Inflammatory macrophage treated with lipopolysaccharide for 4 hours (primary cell): ENCODE data around the gene SLC25A17.
"Not testable (repeated sequence)": the region's sequence is repeated elsewhere in the genome, so short reads cannot be mapped to it uniquely, and the experiment has no call there.

Experiments
- DNase-seq: peaks from one replicate; pipeline ENCODE4 v3.0.0-alpha.2; 2020

Gene SLC25A17

DNA sequence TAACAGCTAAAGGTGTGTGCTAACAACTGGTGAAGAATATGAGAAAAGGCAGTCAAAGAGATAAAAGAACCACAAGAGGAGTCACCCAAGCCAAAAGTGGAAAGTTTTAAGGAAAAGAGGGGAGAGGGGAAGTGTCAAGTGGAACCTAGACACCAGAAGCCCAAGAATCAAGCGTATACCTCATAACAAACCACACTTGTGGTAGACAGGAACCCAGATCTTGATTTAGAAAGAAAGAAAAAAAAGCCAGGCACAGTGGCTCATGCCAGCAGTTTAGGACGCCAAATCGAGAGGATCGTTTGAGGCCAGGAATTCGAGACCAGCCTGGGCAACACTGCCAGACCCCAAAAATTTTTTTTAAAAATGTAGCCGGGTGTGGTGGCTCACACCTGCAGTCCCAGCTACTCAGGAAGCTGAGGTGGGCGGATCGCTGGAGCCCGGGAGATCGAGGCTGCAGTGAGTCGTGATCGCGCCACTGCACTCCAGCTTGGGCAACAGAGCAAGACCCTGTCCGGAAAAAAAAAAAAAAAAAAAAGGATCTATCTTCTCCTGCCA lies 877 bp downstream of the SLC25A17 start:
- DNase-seq = peak; percentile 3

DNA sequence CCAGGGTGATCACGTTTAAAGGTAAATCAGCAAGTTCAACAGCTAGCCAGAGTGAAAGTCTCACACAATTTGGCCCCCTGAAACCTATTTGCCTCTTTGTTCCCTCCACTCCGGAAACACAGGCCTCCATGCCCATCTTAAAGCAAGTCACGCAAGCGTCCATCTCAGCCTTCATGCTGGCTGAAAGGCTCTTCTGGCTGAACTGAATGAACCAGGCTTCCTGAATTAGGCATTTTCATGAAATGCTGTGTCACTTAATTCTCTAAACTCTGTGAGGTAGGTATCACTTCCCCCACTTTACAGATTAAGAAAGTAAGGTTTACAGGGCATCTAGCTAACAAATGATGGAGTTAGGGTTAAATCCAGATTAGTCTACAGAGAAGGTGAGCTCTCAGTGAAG lies 1.4 kb downstream of the SLC25A17 start:
- peak; percentile 7 for DNase-seq

GRCh38 chr22:40813912-40814315 lies 5.2 kb downstream of the SLC25A17 start:
- DNase-seq = no peak

DNA sequence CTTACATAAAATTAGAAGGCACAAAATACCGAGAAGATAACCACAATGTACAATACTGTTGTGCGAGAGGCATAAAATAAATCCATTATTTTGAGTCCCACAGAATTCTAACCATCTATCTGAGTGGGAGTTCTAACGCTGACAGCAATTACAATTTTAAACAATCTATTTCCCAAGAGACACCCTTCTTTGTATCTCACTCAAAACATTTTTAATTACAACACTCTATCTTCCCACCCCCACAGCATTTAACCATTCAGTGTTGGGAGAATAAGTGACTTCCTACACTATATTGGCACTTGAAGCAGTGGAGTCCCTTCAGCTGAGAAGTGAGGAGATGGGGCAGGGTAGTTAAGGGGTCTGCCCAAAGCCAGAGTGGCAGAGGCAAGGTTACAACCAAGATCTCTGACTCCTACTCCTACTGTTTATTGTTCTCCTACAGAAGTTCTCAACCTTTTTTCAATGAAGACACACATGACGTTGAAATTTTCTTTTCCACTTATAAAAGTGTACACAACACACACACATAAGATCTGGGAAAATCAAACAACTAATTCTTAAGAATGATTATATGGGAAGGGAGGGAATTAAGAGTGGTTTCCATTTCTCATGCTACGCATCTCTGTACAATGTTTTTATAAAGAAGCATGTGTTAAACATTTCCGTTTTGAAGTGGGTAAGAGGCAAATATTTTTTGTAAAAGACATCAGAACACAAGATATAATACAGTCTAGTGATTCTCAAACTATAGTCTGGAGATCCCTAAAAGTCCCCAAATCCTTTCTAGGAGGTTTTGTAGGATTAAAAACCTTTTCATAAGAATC lies 10.9 kb downstream of the SLC25A17 start:
- DNase-seq = no peak

DNA sequence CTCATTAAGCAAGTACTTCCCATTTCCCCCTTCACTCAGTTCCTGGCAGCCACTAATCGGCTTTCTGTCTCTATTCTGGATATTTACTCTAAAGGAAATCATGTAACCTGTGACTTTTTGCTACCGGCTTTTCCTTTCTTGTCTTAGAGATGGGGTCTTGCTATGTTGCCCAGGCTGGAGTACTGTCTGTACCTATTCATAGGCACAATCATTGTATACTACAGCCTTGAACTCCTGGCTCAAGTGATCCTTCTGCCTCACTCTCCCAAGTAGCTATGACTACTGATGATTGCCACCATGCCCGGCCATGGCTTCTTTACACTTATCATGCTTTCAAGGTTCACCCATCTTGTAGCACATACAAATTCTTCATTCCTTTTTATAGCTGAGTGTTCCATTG lies 12.4 kb downstream of the SLC25A17 start:
- DNase-seq = no peak

- DNase-seq = no peak
Measured at GRCh38 chr22:40805699-40806203, 13.4 kb downstream of the SLC25A17 start.

- DNase-seq = no peak
Measured at GRCh38 chr22:40805239-40805638, 13.9 kb downstream of the SLC25A17 start.

GRCh38 chr22:40803321-40803720 lies 15.8 kb downstream of the SLC25A17 start:
- DNase-seq = no peak

DNA sequence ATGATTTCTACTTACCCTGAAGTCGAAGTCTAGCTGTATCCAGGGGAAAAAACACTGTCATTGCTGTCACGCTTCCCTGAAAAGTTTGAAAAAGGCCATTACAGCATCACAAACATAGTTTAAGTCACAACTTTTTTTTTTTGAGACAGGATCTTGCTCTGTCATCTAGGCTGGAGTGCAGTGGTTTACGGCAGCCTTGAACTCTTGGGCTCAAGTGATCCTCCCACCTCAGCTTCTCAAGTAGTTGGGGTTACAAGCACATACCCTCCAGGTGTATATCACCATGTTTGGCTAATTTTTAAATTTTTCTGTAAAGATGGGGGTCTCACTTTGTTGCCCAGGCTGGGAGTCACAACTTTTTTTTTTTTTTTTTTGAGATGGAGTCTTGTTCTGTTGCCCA lies 20.1 kb downstream of the SLC25A17 start:
- no peak for DNase-seq

DNA sequence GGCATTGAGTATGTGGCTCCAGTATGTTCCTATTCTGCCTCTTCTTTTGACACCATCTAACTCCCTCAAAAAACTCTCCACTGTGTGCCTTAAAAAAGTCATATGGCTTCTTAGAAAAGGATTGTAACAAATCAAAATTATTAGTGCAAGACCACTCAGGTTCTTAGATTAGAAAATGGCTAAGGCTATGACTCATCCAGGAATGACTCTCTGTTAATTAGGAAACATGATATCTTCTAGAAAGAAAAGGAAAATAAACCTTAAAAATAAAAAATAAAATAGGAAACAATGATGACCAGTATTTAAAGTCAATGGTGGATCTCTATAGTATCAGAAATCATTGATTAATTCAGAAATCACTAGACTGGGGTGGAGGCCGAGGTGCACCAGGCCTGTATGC lies 21.7 kb downstream of the SLC25A17 start:
- no peak for DNase-seq

DNA sequence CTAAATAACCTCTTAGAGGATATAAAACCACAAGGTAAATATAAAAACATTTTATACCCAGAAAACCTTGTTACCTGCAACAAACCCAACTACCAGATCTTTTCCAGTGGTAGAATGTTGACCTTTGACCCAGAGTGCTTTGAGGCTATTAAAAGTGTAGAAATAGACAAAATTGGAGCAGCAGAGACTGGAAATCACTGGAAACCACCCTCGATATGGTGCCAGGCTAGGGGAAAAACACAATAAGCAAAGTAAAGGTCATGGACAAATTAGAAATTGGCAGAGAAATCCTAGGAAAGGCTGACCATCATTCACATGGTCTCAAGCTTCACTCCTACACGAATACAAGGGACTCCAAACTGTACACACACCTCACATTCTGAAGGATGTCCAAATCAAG lies 26.7 kb downstream of the SLC25A17 start:
- DNase-seq = no peak

- DNase-seq = no peak
Measured at GRCh38 chr22:40791241-40791640, 27.9 kb downstream of the SLC25A17 start.

DNA sequence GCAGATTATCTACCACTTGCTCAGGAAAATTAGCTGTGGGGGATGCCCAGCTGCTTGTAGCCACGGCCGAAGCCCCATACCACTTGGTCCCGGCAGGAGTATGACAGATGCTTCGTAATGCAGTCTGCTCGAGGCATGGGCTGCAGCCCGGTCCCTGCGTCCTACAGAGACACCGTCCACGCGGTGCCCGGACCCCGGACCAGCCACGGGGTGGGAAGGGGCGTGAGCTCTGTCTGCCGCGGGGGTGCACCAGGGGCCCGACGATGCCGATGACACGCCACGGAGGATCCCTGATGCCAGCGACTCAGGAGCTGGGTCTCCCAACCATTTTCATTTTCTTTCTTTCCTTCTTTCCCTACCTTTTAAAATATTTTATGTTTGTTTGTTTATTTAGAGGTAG lies 30.0 kb downstream of the SLC25A17 start:
- no peak for DNase-seq

- no peak for DNase-seq
Measured at GRCh38 chr22:40782521-40782920, 36.6 kb downstream of the SLC25A17 start.

GRCh38 chr22:40781749-40782148 lies 37.4 kb downstream of the SLC25A17 start:
- not testable (repeated sequence) for DNase-seq

GRCh38 chr22:40769761-40770160 lies 49.4 kb downstream of the SLC25A17 start:
- no peak for DNase-seq

- DNase-seq = no peak
Measured at GRCh38 chr22:40768206-40768605, 50.9 kb downstream of the SLC25A17 start.

DNA sequence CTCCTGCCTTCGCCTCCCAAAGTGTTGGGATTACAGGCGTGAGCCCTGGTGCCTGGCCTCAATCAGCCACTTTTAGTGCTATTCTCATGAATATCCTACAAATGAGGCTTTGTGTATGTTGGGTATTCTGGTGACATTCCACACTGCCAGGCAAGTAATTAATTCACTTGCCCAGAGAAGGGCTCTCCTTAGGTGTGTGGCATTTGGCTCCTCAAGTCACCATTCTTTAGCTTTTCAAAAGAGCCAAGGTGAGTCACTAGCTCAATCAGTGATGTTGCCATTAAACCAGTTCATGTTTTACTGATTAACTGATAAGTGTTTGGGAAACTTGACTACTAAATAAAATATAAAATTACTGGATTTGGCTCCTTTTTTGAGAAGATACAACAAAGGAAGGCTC lies 52.2 kb downstream of the SLC25A17 start:
- no peak for DNase-seq

DNA sequence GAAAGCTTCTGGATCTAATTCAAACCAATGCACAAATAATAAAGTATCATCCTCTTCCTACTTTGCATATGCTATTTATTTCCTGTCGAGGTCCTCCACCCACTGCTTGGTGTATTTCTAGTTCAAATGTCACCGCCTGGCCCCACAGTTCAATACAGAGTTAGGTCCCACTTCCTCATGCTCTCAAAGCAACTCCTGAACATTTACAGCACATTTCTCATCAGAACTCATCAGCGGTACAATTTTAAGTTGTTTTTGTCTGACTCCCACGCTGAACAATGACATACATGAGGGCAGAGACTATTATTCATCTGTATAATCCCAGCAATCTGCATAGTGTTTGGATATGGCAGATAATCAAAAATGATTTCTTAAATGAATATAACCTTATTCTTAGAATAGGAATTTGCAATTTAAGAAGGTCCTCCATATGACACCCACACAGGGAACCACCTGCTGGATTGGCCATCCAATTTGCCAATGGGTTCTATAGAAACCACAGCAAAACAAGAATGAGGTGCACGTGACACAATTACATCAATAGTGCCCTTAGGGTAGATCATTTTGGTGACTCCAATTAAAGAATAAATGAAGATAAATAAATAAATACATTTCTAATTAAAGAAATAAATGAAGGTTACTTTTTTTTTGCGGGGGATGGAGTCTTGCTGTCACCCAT lies 54.2 kb downstream of the SLC25A17 start:
- peak; percentile 57 for DNase-seq

DNA sequence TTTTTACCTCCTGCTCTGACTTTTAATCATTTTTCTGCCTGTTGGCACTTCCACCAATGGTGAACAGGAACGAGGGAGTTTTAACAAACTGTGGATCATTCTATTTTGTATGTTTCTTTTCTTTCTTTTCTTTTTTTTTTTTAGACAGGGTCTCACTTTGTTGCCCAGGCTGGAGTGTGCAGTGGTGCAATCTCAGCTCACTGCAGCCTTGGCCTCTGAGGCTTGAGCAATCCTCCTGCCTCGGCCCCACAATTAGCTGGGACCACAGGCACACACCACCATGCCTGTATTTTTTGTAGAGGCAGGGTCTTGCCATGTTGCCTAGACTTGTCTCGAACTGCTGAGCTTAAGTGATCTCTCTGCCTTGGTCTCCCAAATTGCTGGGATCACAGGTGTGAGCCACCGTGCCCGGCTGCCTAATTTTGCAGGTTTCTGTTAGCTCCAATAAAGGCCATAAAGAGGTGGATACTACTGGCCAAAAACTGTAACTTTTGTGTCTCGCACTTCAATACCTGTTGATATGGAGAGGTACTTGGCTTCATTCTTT lies 59.8 kb downstream of the SLC25A17 start:
- no peak for DNase-seq

DNA sequence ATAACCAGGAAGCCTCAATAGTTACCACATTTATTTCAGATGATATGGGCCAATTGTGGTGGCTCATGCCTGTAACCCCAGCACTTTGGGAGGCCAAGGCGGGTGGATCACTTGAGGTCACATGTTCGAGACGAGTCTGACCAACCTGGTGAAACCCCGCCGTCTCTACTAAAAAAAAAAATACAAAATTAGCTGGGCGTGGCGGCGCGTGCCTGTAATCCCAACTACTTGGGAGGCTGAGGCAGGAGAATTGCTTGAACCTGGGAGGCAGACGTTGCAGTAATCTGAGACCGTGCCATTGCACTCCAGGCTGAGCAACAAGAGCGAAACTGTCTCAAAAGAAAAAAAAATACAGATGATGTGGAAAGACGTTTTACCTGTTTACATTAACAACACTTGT lies 60.3 kb downstream of the SLC25A17 start:
- not testable (repeated sequence) for DNase-seq

DNA sequence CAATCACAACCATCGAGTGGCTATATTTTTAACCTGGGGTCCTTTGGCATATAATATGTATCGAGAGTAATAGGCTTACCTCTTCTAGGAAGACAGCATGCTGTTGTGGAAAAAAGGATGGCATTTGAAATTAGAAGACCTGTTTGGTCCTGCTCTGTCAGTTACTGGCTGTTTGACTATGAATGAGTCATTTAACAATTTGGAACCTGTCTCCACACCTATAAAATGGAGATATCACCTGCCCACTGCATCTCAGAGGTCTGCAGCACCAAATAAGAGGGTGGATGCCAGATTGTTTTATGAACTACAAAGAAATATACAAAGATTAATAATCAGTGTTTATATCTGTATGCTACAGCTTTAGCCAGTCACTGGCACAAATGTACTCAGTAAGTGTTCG lies 60.8 kb downstream of the SLC25A17 start:
- DNase-seq = no peak

GRCh38 chr22:40757071-40757470 lies 62.1 kb downstream of the SLC25A17 start:
- DNase-seq = peak; percentile 67

DNA sequence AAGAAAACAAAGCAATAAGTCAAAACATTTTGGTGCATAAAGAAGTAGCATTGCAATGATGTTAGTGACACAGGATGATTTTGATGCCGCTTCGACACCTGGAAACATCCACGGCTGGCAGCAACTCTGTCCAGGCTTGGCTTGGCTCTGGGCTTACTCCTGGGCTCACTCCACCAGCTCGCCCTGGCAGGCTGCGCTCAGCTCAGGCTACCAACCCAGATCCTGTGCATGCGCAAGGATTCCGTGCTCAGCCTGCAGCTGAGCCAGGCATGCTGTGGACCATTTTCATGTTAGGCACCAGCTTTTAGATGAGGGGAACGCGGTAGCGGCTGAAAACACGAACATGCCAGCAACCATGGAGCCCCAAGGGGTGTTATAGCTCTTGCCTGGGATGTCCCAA lies 66.0 kb downstream of the SLC25A17 start:
- DNase-seq = no peak
